Hepatocyte (in vitro differentiated cells): ENCODE data around the gene NLK.

Source experiments
- EZH2phosphoT487 ChIP-seq: fragments of 200-600 bp; sonication (generic); IDR thresholded peaks from one replicate; pipeline ENCODE4 v1.6.1; 2018; ENCODE audit warnings: antibody characterized with exemption, mild to moderate bottlenecking, low read depth, moderate library complexity; ENCODE audit not compliant: unreplicated experiment, severe bottlenecking
- TF ChIP-seq, protein P1 (sequence below): fragments of 200-600 bp; sonication (generic); IDR thresholded peaks from 2 replicates; pipeline ENCODE4 v1.5.1; 2016; ENCODE audit warnings: antibody characterized with exemption, mild to moderate bottlenecking; ENCODE audit not compliant: poor library complexity

DNA sequence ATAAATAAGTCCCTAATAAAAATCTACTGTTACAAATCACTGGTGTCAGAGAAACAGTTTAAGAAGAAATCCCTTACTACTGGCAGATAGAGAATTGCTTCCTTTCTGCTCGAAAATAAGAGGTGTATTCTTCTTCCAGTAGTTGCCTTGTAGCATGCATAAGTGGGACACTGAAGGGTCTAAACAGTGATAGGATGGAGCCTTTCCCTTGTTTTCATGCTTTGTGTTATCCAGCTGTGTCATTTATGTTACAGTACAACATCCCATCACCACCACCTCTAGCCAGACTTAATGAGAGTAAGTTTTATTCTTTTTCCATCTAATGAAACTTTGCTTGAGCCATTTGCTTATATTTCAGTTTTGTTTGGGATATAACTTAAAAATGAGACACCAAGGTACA lies 54.3 kb downstream of the NLK start:
- no peak for TF ChIP-seq EZH2phosphoT487
- TF ChIP-seq, protein P1, sequence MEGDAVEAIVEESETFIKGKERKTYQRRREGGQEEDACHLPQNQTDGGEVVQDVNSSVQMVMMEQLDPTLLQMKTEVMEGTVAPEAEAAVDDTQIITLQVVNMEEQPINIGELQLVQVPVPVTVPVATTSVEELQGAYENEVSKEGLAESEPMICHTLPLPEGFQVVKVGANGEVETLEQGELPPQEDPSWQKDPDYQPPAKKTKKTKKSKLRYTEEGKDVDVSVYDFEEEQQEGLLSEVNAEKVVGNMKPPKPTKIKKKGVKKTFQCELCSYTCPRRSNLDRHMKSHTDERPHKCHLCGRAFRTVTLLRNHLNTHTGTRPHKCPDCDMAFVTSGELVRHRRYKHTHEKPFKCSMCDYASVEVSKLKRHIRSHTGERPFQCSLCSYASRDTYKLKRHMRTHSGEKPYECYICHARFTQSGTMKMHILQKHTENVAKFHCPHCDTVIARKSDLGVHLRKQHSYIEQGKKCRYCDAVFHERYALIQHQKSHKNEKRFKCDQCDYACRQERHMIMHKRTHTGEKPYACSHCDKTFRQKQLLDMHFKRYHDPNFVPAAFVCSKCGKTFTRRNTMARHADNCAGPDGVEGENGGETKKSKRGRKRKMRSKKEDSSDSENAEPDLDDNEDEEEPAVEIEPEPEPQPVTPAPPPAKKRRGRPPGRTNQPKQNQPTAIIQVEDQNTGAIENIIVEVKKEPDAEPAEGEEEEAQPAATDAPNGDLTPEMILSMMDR, result no peak
